NCI-H526 (cell line): ENCODE measurements around the gene NUDT10.

ENCODE experiments used
- DNase-seq, 2 experiments: peaks; one replicate each; lab custom pipeline; 2025; lab: John Stamatoyannopoulos, UW

Gene NUDT10

GRCh38 chrX:51332188-51332942 lies at the start of gene NUDT10:
Gene NUDT10, plus strand, starts transcription at chrX:51332822. Its CDS starts 144 bp downstream, at chrX:51332966.
- DNase-seq: peak; percentile 15 to 75

- DNase-seq: no peak
These were observed 40.2 kb upstream of the NUDT10 start for GRCh38 chrX:51292421-51292820.

GRCh38 chrX:51296138-51296537 lies 36.5 kb upstream of the NUDT10 start:
- DNase-seq: no peak

GRCh38 chrX:51316271-51316670 lies 16.4 kb upstream of the NUDT10 start:
- no peak for DNase-seq

- peak in 1 of 2 experiments; percentile 4 for DNase-seq
These were observed 542 bp downstream of the NUDT10 start for GRCh38 chrX:51332943-51333785.

GRCh38 chrX:51334276-51334675 lies 1.7 kb downstream of the NUDT10 start:
- DNase-seq: no peak

- DNase-seq: peak; percentile 41 to 59
These were observed 4.0 kb downstream of the NUDT10 start for GRCh38 chrX:51336584-51336983.

- no peak for DNase-seq
These were observed 28.6 kb downstream of the NUDT10 start for GRCh38 chrX:51361251-51361650.

- no peak for DNase-seq
These were observed 44.0 kb downstream of the NUDT10 start for GRCh38 chrX:51376672-51377071.
